GM23248 (cell line): ENCODE measurements around the gene ERC2.

Experiments
- EZH2 ChIP-seq: fragments of 200-600 bp; sonication (generic); IDR thresholded peaks from 2 replicates; pipeline ENCODE4 v1.6.1; 2018; ENCODE audit warnings: antibody characterized with exemption, mild to moderate bottlenecking; ENCODE audit not compliant: insufficient read depth, poor library complexity, severe bottlenecking
- EZH2phosphoT487 ChIP-seq: fragments of 200-600 bp; sonication (generic); IDR thresholded peaks from 2 replicates; pipeline ENCODE4 v1.6.1; 2018; ENCODE audit warnings: antibody characterized with exemption, moderate library complexity, mild to moderate bottlenecking, low read depth; ENCODE audit not compliant: insufficient read depth

DNA sequence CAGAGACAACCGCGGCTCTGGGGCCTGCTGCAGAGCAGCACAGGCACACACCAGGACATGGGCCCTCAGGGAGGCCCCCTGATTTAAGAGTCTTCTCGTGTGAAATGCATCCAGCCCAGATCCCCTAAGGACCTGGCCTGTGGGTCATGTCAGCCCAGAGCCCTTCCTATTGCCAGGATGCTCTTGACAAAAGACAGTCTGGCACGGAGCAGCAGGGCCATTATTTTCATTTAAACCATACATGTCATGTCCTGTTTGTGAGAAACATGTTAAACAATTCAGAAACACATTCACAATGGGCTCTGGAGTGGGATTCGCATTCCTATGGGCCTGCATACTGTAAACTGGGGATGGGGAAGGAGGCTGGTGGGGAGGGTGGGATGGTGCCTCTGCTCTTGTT is 613.8 kb downstream of the ERC2 start:
- TF ChIP-seq EZH2phosphoT487: no peak
- no peak for TF ChIP-seq EZH2
